Measurements from ENCODE around the gene NACC2.
"Not testable (repeated sequence)": the region's sequence is repeated elsewhere in the genome, so short reads cannot be mapped to it uniquely, and the experiment has no call there.

Gene NACC2

GRCh38 chr9:136078024-136078423, 17.1 kb downstream of the NACC2 start:
- no peak overlapping the region for H3K27ac ChIP-seq (ENCODE audit: low read depth, low read length, severe bottlenecking)
- H3K4me1 ChIP-seq (ENCODE audit: control insufficient read depth, insufficient read depth, low read length, poor library complexity, severe bottlenecking) = peaks cover 21% of the 10 kb centered on the region
- H3K4me3 ChIP-seq (ENCODE audit: extremely low read depth, insufficient read depth, low read length, poor library complexity, severe bottlenecking) = no peak overlapping the region
- WGBS, 2 experiments (ENCODE audit: insufficient coverage in 2 of 2) = 91 to 97% methylated on average over 7 to 9 of the region's 12 CpGs
- peaks cover 31% of the 10 kb centered on the region for H3K36me3 ChIP-seq (ENCODE audit: control insufficient read depth, insufficient read depth, low read length)
- H3K9me3 ChIP-seq (ENCODE audit: control insufficient read depth, low read length) = no peaks in the 10 kb centered on the region

GRCh38 chr9:136077491-136077890, 17.6 kb downstream of the NACC2 start:
- Histone ChIP-seq H3K27ac (ENCODE audit: low read depth, low read length, severe bottlenecking) (no peak overlapping the region), H3K4me3 (ENCODE audit: extremely low read depth, insufficient read depth, low read length, poor library complexity, severe bottlenecking) (no peak overlapping the region), H3K36me3 (ENCODE audit: control insufficient read depth, insufficient read depth, low read length) (peaks cover 29% of the 10 kb centered on the region), H3K4me1 (ENCODE audit: control insufficient read depth, insufficient read depth, low read length, poor library complexity, severe bottlenecking) (peaks cover 21% of the 10 kb centered on the region), H3K9me3 (ENCODE audit: control insufficient read depth, low read length) (no peaks in the 10 kb centered on the region)
- 91 to 93% methylated on average over 2 to 4 of the region's 8 CpGs for WGBS, 2 experiments (ENCODE audit: insufficient coverage in 2 of 2)

GRCh38 chr9:136075881-136076678, 19.0 kb downstream of the NACC2 start:
- H3K9me3 ChIP-seq (ENCODE audit: control insufficient read depth, low read length) = no peaks in the 10 kb centered on the region
- 90 to 95% methylated on average over 21 to 26 of the region's 26 CpGs for WGBS, 2 experiments (ENCODE audit: insufficient coverage in 2 of 2)
- H3K4me1 ChIP-seq (ENCODE audit: control insufficient read depth, insufficient read depth, low read length, poor library complexity, severe bottlenecking) = peaks cover 15% of the 10 kb centered on the region
- H3K27ac ChIP-seq (ENCODE audit: low read depth, low read length, severe bottlenecking) = no peak overlapping the region
- peaks cover 29% of the 10 kb centered on the region for H3K36me3 ChIP-seq (ENCODE audit: control insufficient read depth, insufficient read depth, low read length)
- H3K4me3 ChIP-seq (ENCODE audit: extremely low read depth, insufficient read depth, low read length, poor library complexity, severe bottlenecking) = no peak overlapping the region

- Histone ChIP-seq H3K36me3 (ENCODE audit: control insufficient read depth, insufficient read depth, low read length) (peaks cover 29% of the 10 kb centered on the region), H3K4me1 (ENCODE audit: control insufficient read depth, insufficient read depth, low read length, poor library complexity, severe bottlenecking) (peaks cover 11% of the 10 kb centered on the region), H3K27ac (ENCODE audit: low read depth, low read length, severe bottlenecking) (no peak overlapping the region), H3K4me3 (ENCODE audit: extremely low read depth, insufficient read depth, low read length, poor library complexity, severe bottlenecking) (no peak overlapping the region), H3K9me3 (ENCODE audit: control insufficient read depth, low read length) (no peaks in the 10 kb centered on the region)
- 93 to 94% methylated on average over 28 to 34 of the region's 35 CpGs for WGBS, 2 experiments (ENCODE audit: insufficient coverage in 2 of 2)
These were observed 19.8 kb downstream of the NACC2 start for GRCh38 chr9:136075134-136075841.

GRCh38 chr9:136074706-136075105, 20.4 kb downstream of the NACC2 start:
- H3K4me3 ChIP-seq (ENCODE audit: extremely low read depth, insufficient read depth, low read length, poor library complexity, severe bottlenecking) = no peak overlapping the region
- no peaks in the 10 kb centered on the region for H3K9me3 ChIP-seq (ENCODE audit: control insufficient read depth, low read length)
- 95 to 96% methylated on average over 28 of the region's 28 CpGs for WGBS, 2 experiments (ENCODE audit: insufficient coverage in 2 of 2)
- peaks cover 6% of the 10 kb centered on the region for H3K4me1 ChIP-seq (ENCODE audit: control insufficient read depth, insufficient read depth, low read length, poor library complexity, severe bottlenecking)
- no peak overlapping the region for H3K27ac ChIP-seq (ENCODE audit: low read depth, low read length, severe bottlenecking)
- H3K36me3 ChIP-seq (ENCODE audit: control insufficient read depth, insufficient read depth, low read length) = peaks cover 29% of the 10 kb centered on the region

GRCh38 chr9:136062657-136063439, 32.2 kb downstream of the NACC2 start:
- Histone ChIP-seq H3K27ac (ENCODE audit: low read depth, low read length, severe bottlenecking) (no peak overlapping the region), H3K4me1 (ENCODE audit: control insufficient read depth, insufficient read depth, low read length, poor library complexity, severe bottlenecking) (peaks cover 10% of the 10 kb centered on the region), H3K4me3 (ENCODE audit: extremely low read depth, insufficient read depth, low read length, poor library complexity, severe bottlenecking) (no peak overlapping the region), H3K36me3 (ENCODE audit: control insufficient read depth, insufficient read depth, low read length) (peaks cover 17% of the 10 kb centered on the region), H3K9me3 (ENCODE audit: control insufficient read depth, low read length) (no peaks in the 10 kb centered on the region)
- WGBS, 2 experiments (ENCODE audit: insufficient coverage in 2 of 2) = 84 to 92% methylated on average over 16 to 19 of the region's 22 CpGs

GRCh38 chr9:136061916-136062315, 33.2 kb downstream of the NACC2 start:
- WGBS, 2 experiments (ENCODE audit: insufficient coverage in 2 of 2) = 89 to 95% methylated on average over 4 to 6 of the region's 8 CpGs
- H3K9me3 ChIP-seq (ENCODE audit: control insufficient read depth, low read length); H3K27ac ChIP-seq (ENCODE audit: low read depth, low read length, severe bottlenecking); H3K4me3 ChIP-seq (ENCODE audit: extremely low read depth, insufficient read depth, low read length, poor library complexity, severe bottlenecking): not testable (repeated sequence)
- peaks cover 13% of the 10 kb centered on the region for H3K36me3 ChIP-seq (ENCODE audit: control insufficient read depth, insufficient read depth, low read length)
- peaks cover 16% of the 10 kb centered on the region for H3K4me1 ChIP-seq (ENCODE audit: control insufficient read depth, insufficient read depth, low read length, poor library complexity, severe bottlenecking)

- no peak overlapping the region for H3K4me3 ChIP-seq (ENCODE audit: extremely low read depth, insufficient read depth, low read length, poor library complexity, severe bottlenecking)
- WGBS, 2 experiments (ENCODE audit: insufficient coverage in 2 of 2) = 93 to 97% methylated on average over 8 to 11 of the region's 11 CpGs
- H3K4me1 ChIP-seq (ENCODE audit: control insufficient read depth, insufficient read depth, low read length, poor library complexity, severe bottlenecking) = peaks cover 21% of the 10 kb centered on the region
- H3K9me3 ChIP-seq (ENCODE audit: control insufficient read depth, low read length) = no peaks in the 10 kb centered on the region
- no peak overlapping the region for H3K27ac ChIP-seq (ENCODE audit: low read depth, low read length, severe bottlenecking)
- peaks cover 12% of the 10 kb centered on the region for H3K36me3 ChIP-seq (ENCODE audit: control insufficient read depth, insufficient read depth, low read length)
These were observed 33.7 kb downstream of the NACC2 start for GRCh38 chr9:136061405-136061804.

- H3K27ac ChIP-seq (ENCODE audit: low read depth, low read length, severe bottlenecking) = no peak overlapping the region
- no peak overlapping the region for H3K4me3 ChIP-seq (ENCODE audit: extremely low read depth, insufficient read depth, low read length, poor library complexity, severe bottlenecking)
- peaks cover 12% of the 10 kb centered on the region for H3K36me3 ChIP-seq (ENCODE audit: control insufficient read depth, insufficient read depth, low read length)
- WGBS, 2 experiments (ENCODE audit: insufficient coverage in 2 of 2) = 91 to 94% methylated on average over 14 to 16 of the region's 19 CpGs
- peaks cover 26% of the 10 kb centered on the region for H3K4me1 ChIP-seq (ENCODE audit: control insufficient read depth, insufficient read depth, low read length, poor library complexity, severe bottlenecking)
- H3K9me3 ChIP-seq (ENCODE audit: control insufficient read depth, low read length) = no peaks in the 10 kb centered on the region
These were observed 34.3 kb downstream of the NACC2 start for GRCh38 chr9:136060671-136061371.

All from mesodermal cell (in vitro differentiated cells).